ENCODE results near the gene PFKFB2.
"Not testable (repeated sequence)": the region's sequence is repeated elsewhere in the genome, so short reads cannot be mapped to it uniquely, and the experiment has no call there.

DNA sequence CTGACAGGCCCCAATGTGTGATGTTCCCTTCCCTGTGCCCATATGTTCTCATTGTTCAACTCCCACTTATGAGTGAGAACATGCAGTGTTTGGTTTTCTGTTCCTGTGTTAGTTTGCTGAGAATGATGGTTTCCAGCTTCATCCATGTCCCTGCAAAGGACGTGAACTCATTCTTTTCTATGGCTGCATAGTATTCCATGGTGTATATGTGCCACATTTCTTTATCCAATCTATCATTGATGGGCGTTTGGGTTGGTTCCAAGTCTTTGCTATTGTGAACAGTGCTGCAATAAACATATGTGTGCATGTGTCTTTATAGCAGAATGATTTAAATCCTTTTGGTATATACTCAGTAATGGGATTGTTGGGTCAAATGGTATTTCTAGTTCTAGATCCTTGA lies 11.7 kb upstream of the PFKFB2 start:
- TF ChIP-seq POLR2A, EP300, POLR2AphosphoS5 (IDR thresholded peaks at IDR 0.05): not testable (repeated sequence)
- TF ChIP-seq, protein P1, sequence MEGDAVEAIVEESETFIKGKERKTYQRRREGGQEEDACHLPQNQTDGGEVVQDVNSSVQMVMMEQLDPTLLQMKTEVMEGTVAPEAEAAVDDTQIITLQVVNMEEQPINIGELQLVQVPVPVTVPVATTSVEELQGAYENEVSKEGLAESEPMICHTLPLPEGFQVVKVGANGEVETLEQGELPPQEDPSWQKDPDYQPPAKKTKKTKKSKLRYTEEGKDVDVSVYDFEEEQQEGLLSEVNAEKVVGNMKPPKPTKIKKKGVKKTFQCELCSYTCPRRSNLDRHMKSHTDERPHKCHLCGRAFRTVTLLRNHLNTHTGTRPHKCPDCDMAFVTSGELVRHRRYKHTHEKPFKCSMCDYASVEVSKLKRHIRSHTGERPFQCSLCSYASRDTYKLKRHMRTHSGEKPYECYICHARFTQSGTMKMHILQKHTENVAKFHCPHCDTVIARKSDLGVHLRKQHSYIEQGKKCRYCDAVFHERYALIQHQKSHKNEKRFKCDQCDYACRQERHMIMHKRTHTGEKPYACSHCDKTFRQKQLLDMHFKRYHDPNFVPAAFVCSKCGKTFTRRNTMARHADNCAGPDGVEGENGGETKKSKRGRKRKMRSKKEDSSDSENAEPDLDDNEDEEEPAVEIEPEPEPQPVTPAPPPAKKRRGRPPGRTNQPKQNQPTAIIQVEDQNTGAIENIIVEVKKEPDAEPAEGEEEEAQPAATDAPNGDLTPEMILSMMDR (IDR thresholded peaks at IDR 0.05), result not testable (repeated sequence)

All from upper lobe of left lung (tissue), 4 donors.